Trophoblast cell (in vitro differentiated cells and primary cell): ENCODE data around the gene CTSK.
"Not testable (repeated sequence)": the region's sequence is repeated elsewhere in the genome, so short reads cannot be mapped to it uniquely, and the experiment has no call there.

Source experiments
- DNase-seq, 2 donors: peaks; one replicate each; pipeline ENCODE4 v3.0.0-alpha.2; 2016
- H2AFZ ChIP-seq: 2 replicates; pipeline ENCODE4 v1.6.1; 2013; ENCODE audit warnings: low read length, moderate library complexity, mild to moderate bottlenecking; ENCODE audit not compliant: insufficient read depth, poor library complexity
- H2AK5ac ChIP-seq: 2 replicates; pipeline ENCODE4 v1.6.1; 2013; ENCODE audit warnings: mild to moderate bottlenecking, low read length
- H2BK120ac ChIP-seq: 2 replicates; pipeline ENCODE4 v1.6.1; 2013; ENCODE audit warnings: low read length, mild to moderate bottlenecking, moderate library complexity; ENCODE audit not compliant: insufficient read depth, poor library complexity
- H2BK12ac ChIP-seq: 2 replicates; pipeline ENCODE4 v1.6.1; 2013; ENCODE audit warnings: mild to moderate bottlenecking, low read length, moderate library complexity
- H2BK5ac ChIP-seq: 2 replicates; pipeline ENCODE4 v1.6.1; 2013; ENCODE audit warnings: low read length, low read depth, moderate library complexity, mild to moderate bottlenecking; ENCODE audit not compliant: poor library complexity
- H3K14ac ChIP-seq: 2 replicates; pipeline ENCODE4 v1.6.1; 2013; ENCODE audit warnings: mild to moderate bottlenecking, low read length
- H3K18ac ChIP-seq: 2 replicates; pipeline ENCODE4 v1.6.1; 2013; ENCODE audit warnings: mild to moderate bottlenecking, low read length
- H3K23ac ChIP-seq: 2 replicates; pipeline ENCODE4 v1.6.1; 2013; ENCODE audit warnings: low read length
- H3K27ac ChIP-seq: 2 replicates; pipeline ENCODE4 v1.5.1; 2013; ENCODE audit warnings: low read depth, mild to moderate bottlenecking, inconsistent platforms, low read length, moderate library complexity
- H3K27me3 ChIP-seq: 2 replicates; pipeline ENCODE4 v1.6.1; 2013; ENCODE audit warnings: inconsistent platforms, mild to moderate bottlenecking, low read length, moderate library complexity; ENCODE audit not compliant: insufficient read depth
- H3K36me3 ChIP-seq, 2 experiments: 1 replicate in 1 of 2; 2 replicates in 1 of 2; pipeline ENCODE4 v1.6.1; 2013; ENCODE audit warnings: low read length in 2 of 2, mild to moderate bottlenecking in 2 of 2, moderate library complexity in 1 of 2; ENCODE audit not compliant: insufficient read depth in 2 of 2, control insufficient read depth in 1 of 2
- H3K4ac ChIP-seq: 2 replicates; pipeline ENCODE4 v1.6.1; 2013; ENCODE audit warnings: low read depth, mild to moderate bottlenecking, low read length, moderate library complexity
- H3K4me1 ChIP-seq, 2 experiments: 1 replicate in 1 of 2; 2 replicates in 1 of 2; pipeline ENCODE4 v1.6.1; 2013; ENCODE audit warnings: low read length in 2 of 2, mild to moderate bottlenecking in 2 of 2, moderate library complexity in 1 of 2; ENCODE audit not compliant: insufficient read depth in 2 of 2, control insufficient read depth in 1 of 2
- H3K4me2 ChIP-seq: 2 replicates; pipeline ENCODE4 v1.6.1; 2013; ENCODE audit warnings: inconsistent platforms, mild to moderate bottlenecking, low read length, moderate library complexity
- H3K4me3 ChIP-seq: 2 replicates; pipeline ENCODE4 v1.5.1; 2013; ENCODE audit warnings: mild to moderate bottlenecking, low read depth, low read length, inconsistent platforms
- H3K79me1 ChIP-seq: one replicate; pipeline ENCODE4 v1.6.1; 2013; ENCODE audit warnings: low read length
- H3K79me2 ChIP-seq: 2 replicates; pipeline ENCODE4 v1.6.1; 2013; ENCODE audit warnings: low read length, mild to moderate bottlenecking; ENCODE audit not compliant: control insufficient read depth, insufficient read depth, poor library complexity
- H3K9ac ChIP-seq: 2 replicates; pipeline ENCODE4 v1.6.1; 2013; ENCODE audit warnings: mild to moderate bottlenecking, low read length
- H3K9me3 ChIP-seq: 2 replicates; pipeline ENCODE4 v1.6.1; 2013; ENCODE audit warnings: low read depth, mild to moderate bottlenecking, control low read depth, inconsistent platforms, low read length; ENCODE audit not compliant: insufficient read depth
- H4K12ac ChIP-seq: 2 replicates; pipeline ENCODE4 v1.6.1; 2013; ENCODE audit warnings: low read depth, mild to moderate bottlenecking, low read length, moderate library complexity
- H4K8ac ChIP-seq: 2 replicates; pipeline ENCODE4 v1.6.1; 2013; ENCODE audit warnings: low read depth, mild to moderate bottlenecking, low read length, moderate library complexity
- H4K91ac ChIP-seq: one replicate; pipeline ENCODE4 v1.6.1; 2013; ENCODE audit warnings: low read depth, mild to moderate bottlenecking, low read length, moderate library complexity
- WGBS: extraction: QIAGEN DNeasy Blood & Tissue Kit; methylation state at CpG from one replicate; pipeline ENCODE4 v1.1.7; 2013; ENCODE audit warnings: missing lambda C conversion rate; ENCODE audit not compliant: insufficient read length, insufficient coverage; ENCODE audit errors: extremely low coverage; 5-methylcytosine and 5-hydroxymethylcytosine counted together

The CTSK gene

DNA sequence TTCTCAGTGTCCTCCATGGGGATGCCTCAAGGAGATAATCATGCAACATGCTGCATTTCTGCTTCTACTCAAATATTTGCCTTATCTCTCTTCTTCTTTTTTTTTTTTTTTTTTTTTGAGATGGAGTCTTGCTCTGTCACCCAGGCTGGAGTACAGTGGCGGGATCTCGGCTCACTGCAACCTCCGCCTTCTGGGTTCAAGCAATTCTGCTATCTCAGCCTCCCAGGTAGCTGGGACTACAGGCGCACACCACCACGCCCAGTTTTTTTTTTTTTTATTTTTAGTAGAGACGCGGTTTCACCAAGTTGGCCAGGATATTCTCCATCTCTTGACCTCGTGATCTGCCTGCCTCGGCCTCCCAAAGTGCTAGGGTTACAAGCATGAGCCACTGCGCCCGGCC lies 32.8 kb upstream of the CTSK start:
- not testable (repeated sequence) for H4K8ac ChIP-seq, H3K9ac ChIP-seq, H2AK5ac ChIP-seq, H2BK12ac ChIP-seq, H3K9me3 ChIP-seq, H3K79me1 ChIP-seq, H3K4me1 ChIP-seq, H3K4ac ChIP-seq, H4K91ac ChIP-seq, H3K4me3 ChIP-seq, H3K27ac ChIP-seq, H4K12ac ChIP-seq, H3K36me3 ChIP-seq, H3K4me2 ChIP-seq, H3K14ac ChIP-seq, H2BK120ac ChIP-seq, H3K18ac ChIP-seq, H3K27me3 ChIP-seq, H3K79me2 ChIP-seq, H2AFZ ChIP-seq, H2BK5ac ChIP-seq, H3K23ac ChIP-seq
- WGBS, result no CpG with 5 or more reads among the region's 11 CpGs
- peak in 1 of 2 donors; percentile 16 for DNase-seq

DNA sequence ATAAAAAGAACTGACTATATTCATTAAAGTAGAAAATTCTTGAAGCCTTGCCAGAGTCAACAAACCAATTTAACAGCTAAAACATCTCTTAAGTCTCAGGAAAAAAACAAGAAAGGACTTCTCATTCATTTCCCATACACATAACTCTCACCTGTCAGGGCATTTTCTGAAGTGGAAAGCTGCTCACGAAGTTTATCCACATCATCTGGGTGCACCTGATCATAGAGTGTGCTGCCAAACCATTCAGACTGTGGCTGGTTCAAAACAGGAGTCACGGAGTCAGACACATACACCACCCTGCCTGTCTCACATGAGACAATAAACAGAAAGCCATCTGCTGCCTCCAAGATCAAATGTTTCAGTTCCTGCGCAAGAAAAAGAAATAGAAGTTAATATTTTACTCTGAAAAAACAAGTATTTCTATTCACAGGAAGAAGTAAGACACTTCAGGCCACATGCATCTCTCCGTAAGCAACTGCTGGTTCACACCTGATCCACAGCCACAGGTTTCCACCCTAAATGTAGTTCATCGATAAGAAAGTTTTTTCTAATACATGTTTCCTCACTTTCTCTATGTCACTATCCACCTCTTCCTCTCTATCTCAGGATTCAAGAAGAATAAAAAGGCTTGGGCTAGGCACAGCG lies 28.2 kb upstream of the CTSK start:
- Histone ChIP-seq H2BK12ac (no peak overlapping the region), H3K27ac (no peak overlapping the region), H4K91ac (no peak overlapping the region), H3K79me2 (no peaks in the 10 kb centered on the region), H4K8ac (no peak overlapping the region), H3K79me1 (no peaks in the 10 kb centered on the region), H3K14ac (no peak overlapping the region), H3K4me2 (no peak overlapping the region), H2BK5ac (no peak overlapping the region), H2AFZ (no peak overlapping the region), H4K12ac (no peak overlapping the region), H2BK120ac (no peak overlapping the region), H3K4me3 (no peak overlapping the region), H3K9ac (no peak overlapping the region), H3K36me3 (peaks cover 10 to 21% of the 10 kb centered on the region in 2 experiments), H3K9me3 (no peaks in the 10 kb centered on the region), H3K4me1 (no peaks in the 10 kb centered on the region), H3K18ac (no peak overlapping the region), H3K4ac (no peak overlapping the region), H3K27me3 (no peaks in the 10 kb centered on the region), H3K23ac (no peak overlapping the region), H2AK5ac (no peak overlapping the region)
- no peak for DNase-seq
- no CpG with 5 or more reads among the region's 6 CpGs for WGBS

DNA sequence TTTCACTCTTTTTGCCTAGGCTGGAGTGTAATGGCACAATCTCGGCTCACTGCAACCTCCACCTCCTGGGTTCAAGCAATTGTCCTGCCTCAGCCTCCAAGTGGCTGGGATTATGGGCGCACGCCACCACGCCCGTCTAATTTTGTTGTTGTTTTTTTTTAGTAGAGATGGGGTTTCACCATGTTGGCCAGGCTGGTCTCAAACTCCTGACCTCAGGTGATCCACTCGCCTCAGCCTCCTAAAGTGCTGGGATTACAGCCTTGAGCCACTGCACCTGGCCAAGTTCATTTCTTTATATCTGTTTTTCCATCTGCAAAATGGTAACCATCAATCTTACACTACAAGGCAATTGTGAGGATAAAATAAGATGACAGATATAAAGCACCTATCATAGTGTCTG lies 25.9 kb upstream of the CTSK start:
- H3K4me2 ChIP-seq, H2BK12ac ChIP-seq, H2BK120ac ChIP-seq, H4K91ac ChIP-seq, H3K9me3 ChIP-seq, DNase-seq, H3K27me3 ChIP-seq, H3K4ac ChIP-seq, H3K4me3 ChIP-seq, H3K79me2 ChIP-seq, H3K79me1 ChIP-seq, H3K4me1 ChIP-seq, H3K23ac ChIP-seq, H4K12ac ChIP-seq, H3K14ac ChIP-seq, H2BK5ac ChIP-seq, H3K9ac ChIP-seq, H2AK5ac ChIP-seq, H2AFZ ChIP-seq, H3K18ac ChIP-seq, H4K8ac ChIP-seq, H3K27ac ChIP-seq: not testable (repeated sequence)
- WGBS, result no CpG with 5 or more reads among the region's 6 CpGs
- H3K36me3 ChIP-seq, result peaks cover 8 to 20% of the 10 kb centered on the region in 2 experiments

DNA sequence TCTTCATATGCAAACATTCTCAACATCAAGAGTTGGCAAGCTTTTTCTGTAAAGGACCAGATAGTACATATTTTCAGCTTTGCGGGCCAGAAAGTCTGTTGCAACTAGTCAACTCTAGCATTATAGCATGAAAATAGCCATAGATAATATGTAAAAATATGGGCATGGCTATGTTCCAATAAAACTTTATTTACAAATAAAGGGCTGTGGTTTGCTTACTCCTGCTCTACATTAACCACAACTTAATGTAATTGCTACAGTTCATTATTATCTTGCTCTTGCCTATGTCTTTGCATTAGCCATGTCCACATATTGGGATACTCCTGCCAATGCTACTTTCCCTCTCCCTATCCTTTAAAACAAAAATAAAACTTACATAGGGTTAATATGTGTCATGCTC lies 24.5 kb upstream of the CTSK start:
- no peak for DNase-seq
- Histone ChIP-seq H3K27me3 (no peaks in the 10 kb centered on the region), H2BK5ac (no peak overlapping the region), H3K79me2 (no peaks in the 10 kb centered on the region), H3K9ac (no peak overlapping the region), H2AK5ac (no peak overlapping the region), H3K4me2 (no peak overlapping the region), H2BK120ac (no peak overlapping the region), H4K12ac (no peak overlapping the region), H3K36me3 (peaks cover 11 to 22% of the 10 kb centered on the region in 2 experiments), H4K8ac (no peak overlapping the region), H3K27ac (no peak overlapping the region), H3K4me3 (no peak overlapping the region), H2AFZ (no peak overlapping the region), H4K91ac (no peak overlapping the region), H3K23ac (no peak overlapping the region), H3K14ac (no peak overlapping the region), H3K4me1 (no peaks in the 10 kb centered on the region), H3K4ac (no peak overlapping the region), H2BK12ac (no peak overlapping the region), H3K9me3 (no peaks in the 10 kb centered on the region), H3K18ac (no peak overlapping the region), H3K79me1 (no peaks in the 10 kb centered on the region)
- no CpG with 5 or more reads among the region's 1 CpG for WGBS
